HG03571 (cell line): ENCODE data around the gene RNF144B.
"Not testable (repeated sequence)": the region's sequence is repeated elsewhere in the genome, so short reads cannot be mapped to it uniquely, and the experiment has no call there.

Experiments used
- ATAC-seq: cut with Tn5 transposase; IDR thresholded peaks from one replicate; pipeline ENCODE4 v1.9.1; 2021; ENCODE audit not compliant: unreplicated experiment

RNF144B gene

DNA sequence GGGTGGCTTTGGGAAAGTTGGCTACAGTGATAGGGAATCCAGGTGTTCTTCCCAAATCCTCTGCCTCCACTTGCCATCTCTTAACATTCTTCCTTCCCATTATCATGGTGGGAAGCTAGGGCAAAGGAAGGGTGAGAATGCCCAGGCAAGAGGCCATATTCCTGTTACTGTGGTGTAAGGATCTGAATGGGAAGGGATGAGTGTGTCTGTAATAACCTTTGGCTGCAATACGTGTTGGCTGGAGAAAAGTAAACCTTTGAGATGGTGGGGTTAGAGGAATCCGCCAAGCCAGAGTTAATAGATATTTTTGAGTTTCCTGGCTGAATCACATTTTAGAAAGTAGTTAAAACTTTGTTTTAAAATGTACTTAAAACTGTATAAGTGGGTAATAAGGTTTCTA is 45.9 kb downstream of the RNF144B start:
- no peak for ATAC-seq

DNA sequence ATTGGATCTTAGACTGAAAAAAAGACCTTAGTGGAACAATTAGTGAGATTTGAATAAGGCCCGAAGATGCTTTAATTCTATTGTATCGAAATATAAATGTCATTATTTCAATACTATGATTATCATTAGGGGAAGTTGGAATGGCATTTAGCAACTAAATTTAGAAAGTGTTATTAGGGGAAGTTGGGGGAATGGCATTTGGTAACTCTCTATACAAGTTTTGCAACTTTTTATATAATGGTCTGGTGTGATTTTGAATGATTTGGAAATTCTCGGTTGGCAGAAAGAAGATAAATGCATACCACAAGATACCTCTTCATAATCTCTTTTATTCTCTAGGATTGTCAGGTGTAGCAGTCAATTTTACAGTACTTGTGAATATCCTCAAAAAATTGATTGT is 49.2 kb downstream of the RNF144B start:
- ATAC-seq, result no peak

DNA sequence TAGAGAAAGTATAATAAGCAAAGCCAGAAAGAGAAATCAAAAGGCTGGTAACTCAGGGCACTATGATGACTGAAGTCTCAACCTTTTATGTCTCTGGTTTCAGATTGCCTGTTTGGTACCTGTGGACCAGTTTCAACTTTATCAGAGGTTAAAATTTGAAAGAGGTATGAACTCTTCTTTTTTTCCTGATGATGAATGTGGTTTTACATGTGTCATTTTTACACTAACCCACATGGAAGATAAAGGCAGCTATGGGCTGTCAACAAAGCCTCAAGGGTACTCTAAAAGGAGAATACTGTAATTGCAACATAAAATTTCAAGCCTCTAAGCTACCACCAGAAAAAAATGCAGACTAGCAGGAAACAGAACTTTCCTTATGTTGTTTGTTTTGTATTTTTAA is 52.4 kb downstream of the RNF144B start:
- no peak for ATAC-seq

DNA sequence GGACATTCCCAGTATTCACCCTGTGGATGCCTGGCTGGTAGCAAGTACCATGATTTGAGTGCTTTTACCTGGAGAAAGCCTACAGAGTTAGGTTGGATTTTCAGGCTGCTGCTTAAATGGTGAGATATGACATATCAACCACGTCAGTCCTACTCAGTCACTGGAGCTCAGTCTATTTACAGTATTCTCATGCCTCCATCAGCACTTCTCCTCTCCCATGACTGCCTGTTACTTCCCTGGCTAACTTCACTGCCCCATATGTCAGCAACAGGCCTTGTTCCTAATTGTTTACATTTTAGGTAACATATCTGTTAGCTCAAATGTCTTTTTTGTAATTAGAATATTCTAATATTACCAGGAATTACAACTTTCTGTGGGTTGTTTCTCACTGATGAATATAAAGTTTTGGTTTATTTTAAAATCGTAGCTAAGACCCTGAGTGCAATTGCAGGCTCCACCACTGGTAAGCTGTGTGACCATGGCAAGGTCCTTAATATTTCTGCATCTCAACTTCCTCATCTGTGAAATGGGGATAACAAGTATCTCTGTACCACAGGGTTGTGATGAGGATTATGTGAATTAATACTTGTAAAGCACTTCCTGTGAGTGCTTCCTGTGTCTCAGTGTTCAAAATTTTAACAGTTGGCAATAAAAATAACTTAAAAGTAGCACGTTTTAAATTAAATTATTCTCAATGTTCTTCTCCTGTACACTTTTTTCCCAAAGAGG is 54.3 kb downstream of the RNF144B start:
- ATAC-seq, result no peak

DNA sequence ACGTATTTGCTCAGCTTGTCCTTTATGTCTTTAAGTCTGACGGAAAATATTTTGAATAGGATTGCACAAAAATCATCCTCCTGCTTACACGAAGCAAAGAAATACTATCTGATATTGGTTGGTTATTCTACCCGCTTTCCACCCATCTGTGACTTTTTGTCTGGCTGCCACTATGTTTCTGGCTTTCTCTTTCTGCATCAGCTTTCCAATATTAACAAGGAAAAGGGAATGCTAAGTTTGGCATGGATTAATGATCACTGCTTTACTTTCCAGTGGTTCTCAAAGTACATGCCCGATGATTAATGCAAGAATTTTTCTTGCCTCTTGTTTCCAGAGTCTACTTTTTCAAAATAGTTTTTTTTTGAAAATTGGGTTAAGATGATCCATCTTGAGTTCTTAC is 57.0 kb downstream of the RNF144B start:
- no peak for ATAC-seq

DNA sequence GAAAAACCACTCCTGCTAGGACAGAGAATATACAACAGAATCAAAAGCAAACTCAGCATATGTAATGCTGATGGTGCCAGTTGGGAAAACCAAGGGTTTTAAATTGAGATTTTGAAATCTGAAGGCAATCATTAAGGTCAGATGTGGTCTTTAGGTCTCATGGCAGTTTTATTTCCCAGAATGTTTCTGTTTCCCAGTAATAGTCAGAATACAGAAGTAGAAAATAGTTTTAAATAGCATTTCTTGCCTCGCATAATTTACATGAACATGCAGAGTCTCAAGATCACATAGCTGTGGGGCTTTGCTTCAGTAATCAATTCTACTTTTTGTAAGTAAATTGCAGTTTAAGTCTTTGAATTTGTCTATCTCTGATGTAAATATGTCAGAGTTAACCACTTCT is 58.1 kb downstream of the RNF144B start:
- ATAC-seq, result no peak

DNA sequence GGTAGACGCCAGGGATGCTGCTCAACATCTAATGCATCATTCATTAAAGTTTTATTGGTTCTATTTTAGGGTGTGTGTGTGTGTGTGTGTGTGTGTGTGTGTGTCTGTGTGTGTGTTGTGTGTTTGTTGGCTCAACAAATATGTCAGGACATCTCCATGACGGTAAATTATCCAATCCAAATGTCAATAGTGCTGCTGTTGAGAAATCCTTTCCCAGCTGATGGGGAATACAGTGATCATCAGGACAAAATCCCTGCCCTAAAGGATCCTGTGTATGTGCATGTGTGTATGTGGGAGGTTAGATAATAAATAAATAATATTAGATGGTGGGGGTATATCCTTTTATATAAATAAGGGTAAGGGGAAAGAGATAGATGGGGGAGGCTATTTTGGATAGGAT is 59.6 kb downstream of the RNF144B start:
- ATAC-seq, result no peak

DNA sequence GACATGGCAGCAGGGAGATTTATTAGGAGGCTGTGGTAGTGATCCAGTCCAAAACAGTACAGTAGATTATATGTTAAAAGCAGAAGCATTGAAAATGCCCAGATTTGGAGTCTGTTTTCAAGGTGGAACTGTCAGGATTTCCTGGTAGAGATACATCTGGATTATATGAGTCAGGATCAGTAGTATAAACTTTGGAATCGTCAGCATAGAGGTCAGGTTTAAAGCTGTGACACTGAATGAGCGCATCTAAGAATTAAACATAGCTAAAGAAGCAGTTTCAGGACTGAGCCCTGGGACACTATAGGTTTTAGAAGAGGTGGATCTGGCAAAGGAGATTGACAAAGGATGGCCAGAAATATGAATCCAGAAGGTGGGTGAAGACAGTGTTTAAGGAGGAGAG is 60.4 kb downstream of the RNF144B start:
- ATAC-seq, result no peak

DNA sequence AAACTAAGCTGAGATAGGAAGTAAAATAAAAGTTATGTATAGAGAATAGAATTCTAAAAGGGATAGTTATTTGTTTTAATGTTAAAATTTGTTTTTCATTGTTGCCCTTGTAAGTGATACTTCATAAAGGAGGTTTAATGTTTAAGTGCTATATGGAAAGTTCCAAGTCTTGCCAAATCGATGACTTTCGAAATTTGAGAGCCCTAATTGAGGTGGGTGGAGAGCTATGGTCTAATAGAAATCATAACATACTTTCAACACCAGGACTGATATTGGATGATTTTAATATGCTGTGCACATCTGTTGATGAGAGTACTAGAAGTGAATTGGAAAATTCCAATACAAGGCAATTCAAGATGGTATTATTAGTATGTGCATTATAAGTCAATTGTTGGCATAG is 64.6 kb downstream of the RNF144B start:
- no peak for ATAC-seq

DNA sequence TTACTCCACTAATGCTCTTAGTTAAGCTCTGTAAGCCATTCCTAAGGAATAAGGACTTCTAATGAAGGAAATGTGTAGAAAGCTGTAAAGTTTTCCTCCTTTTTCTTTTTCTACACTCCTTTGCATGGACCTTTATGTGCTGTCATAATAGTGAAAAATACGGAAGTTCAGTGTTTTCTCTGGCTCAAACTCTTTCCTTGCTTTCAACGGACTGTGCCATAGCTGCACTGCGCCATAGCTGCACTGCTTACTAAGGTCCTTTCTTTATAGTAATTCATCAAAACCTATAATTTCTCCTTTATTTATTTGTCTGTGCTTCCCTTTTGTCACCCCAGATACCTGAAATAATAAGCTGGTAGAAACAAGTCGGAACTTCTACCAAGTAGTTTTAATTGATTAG is 67.3 kb downstream of the RNF144B start:
- no peak for ATAC-seq

DNA sequence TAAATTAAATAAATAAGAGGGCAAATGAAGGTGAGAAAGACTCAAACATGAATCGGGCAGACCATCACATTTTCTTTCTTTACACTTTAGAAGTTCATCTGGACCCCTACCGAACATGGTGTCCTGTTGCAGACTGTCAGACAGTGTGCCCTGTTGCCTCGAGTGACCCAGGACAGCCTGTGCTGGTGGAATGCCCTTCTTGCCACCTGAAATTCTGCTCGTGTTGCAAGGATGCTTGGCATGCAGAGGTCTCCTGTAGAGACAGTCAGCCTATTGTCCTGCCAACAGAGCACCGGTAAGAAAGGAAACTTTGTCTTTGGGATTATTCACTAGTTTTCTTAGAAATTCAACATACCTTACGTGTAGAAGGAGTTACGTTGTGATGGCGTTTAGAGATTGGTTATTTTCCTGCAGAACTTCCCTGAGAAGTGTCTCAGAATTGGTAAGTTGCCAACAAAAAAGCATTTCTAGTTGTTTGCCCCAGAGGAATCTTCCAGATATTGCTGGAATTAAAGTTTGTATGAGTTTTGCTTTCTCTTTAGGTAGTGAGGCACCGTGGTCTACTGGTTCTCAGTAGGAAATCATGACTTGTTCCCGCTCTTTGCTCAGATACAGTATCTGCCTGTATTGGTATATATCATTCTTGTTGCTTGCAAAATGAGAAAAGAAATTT is 70.1 kb downstream of the RNF144B start:
- ATAC-seq, result no peak

DNA sequence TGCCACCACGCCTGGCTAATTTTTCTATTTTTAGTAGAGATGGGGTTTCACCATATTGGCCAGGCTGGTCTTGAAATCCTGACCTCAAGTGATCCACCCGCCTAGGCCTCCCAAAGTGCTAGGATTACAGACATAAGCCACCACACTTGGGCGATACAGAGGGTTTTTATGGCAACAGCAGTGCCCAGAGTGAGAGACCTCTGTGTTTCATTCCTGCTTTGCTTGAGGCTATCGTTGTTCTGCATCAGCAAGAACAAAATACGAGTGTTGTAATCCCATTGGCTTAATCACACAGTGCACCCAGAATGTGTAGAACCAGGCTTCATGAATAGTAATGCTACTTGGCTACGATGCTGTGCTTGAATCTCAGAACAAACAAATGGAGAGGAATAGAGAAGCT is 70.9 kb downstream of the RNF144B start:
- not testable (repeated sequence) for ATAC-seq

DNA sequence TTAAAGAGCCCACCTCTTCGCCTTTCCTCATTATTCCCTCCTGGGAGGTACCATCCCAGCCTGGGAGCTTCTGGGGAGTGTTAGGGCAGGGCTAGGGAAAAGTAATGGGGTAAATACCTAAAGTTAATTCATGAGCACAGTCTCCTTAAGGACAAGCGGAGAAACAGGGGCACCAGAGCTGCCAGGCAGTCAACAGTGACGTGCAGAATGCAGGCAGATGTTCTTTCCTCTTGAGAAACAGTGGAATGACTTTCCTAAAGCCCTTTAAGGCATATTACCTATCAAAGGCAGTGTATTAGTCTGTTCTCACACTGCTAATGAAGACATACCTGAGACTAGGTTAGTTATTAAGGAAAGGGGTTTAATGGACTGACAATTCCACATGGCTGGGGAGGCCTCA is 76.3 kb downstream of the RNF144B start:
- no peak for ATAC-seq

DNA sequence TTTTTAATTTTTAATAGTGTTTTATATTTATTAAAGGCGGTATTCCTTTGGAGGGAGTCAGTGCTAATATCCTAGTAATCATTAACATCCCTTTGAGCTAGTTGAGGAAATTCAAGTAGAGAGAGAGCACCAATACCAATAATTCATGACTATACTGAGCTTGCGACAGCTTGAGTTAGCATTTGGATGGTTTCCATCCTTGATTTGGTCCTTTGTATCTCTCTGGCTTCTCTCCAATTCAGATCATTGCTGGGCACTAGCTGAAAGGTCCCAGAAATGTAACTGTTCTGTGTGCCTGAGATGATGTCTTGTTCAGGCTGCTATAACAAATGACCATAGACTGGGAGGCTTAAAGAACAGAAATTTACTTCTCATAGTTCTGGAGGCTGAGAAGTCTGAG is 77.0 kb downstream of the RNF144B start:
- ATAC-seq, result no peak

DNA sequence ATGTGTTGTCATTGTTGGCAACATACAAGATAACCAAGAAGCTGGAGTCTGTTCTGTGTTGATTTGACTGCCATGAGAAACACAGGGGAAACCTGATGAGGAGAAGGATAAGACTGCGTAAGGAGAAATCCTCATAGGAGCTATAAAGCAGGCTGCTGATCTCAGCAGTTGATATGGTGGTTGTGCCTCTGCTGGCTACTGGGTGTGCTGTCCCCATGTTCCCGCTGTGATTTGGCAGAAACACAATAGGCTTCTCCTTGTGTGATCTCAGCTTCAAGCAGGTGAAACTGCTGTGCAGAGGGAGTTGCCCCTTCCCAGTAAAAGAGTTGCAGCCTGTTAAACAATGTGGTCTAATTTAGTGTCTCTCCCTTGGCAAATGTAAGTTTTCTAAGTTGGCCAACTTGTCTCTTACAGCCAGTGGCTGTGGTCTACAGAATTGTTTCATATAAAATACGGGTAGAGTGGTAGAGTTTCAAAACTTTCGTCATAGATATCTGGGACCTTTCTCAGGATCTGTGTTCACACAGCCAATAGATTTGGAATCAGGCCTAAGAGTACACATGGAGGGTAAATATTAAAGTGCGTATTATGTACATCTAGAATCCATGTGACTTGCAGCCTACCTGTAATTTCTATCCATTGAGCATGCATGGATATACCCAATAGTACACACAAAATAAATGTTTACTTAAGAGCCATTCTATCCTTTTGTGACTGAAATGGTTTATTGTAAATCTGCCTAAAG is 78.4 kb downstream of the RNF144B start:
- no peak for ATAC-seq

DNA sequence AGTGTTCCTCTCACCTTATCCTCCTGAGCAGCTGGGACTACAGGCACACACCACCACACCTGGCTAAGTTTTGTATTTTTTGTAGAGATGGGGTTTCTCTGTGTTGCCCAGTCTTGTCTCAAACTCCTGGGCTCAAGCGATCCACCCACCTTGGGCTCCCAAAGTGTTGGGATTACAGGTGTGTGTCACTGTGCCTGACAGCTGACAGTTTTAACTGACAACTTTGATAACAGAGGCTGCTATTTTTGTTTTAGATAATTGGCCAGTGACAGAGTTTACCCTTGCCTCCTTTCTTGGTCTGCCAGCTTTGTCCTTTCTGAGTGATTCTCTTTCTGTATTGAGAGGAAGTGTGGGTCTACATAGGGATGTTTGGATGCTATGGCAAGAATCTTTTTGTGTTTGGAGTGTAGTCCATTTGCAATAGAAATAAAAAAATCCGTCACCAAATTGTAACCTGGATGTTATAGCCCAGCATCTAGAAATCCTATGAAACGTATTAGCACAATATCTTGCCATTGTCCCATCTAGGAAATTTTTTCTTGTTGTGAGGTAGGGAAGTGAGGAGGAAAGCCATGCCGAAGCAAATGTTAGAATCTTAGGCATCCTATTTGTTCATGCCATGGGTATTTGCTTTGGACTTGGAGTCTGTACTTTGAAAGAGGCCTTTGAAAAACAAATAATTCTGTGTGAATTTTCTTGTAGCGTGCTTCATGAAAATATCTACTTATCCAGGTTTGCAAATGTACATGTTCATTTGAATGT is 80.8 kb downstream of the RNF144B start:
- no peak for ATAC-seq

DNA sequence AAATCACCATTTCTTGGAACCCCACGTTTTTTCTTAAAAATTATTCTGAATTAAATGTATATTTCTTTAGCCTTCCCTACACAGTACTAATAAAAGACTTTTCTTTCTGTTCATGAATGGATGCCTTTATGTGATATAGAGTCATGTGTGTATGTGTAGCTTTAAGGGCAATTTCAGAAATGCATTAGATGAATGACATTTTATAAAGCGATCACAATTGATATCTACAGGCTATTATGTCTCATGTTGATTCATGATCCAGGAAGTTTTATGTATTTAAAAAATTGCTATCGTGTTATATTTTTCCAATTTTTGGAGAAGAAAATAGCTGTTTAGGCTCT is 81.3 kb downstream of the RNF144B start:
- ATAC-seq, result no peak

DNA sequence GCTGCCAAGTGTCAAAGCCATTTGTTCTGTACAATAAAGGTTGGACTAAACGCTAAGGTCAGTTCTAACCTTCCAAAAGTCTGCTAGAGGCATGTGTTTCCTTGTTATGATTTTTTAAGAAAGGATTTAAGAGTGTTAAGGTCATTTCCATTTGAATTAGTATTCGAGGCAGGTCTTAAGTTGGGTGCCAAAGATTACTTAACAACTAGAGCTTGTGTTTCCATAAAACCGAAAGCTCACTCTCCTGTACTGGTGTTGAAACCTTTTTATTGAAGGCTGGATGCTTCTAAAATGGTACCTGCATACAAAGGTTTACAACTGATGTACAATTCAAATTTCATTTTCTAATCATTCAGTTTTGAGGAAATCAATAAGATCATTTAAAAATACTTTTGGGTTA is 82.4 kb downstream of the RNF144B start:
- no peak for ATAC-seq

DNA sequence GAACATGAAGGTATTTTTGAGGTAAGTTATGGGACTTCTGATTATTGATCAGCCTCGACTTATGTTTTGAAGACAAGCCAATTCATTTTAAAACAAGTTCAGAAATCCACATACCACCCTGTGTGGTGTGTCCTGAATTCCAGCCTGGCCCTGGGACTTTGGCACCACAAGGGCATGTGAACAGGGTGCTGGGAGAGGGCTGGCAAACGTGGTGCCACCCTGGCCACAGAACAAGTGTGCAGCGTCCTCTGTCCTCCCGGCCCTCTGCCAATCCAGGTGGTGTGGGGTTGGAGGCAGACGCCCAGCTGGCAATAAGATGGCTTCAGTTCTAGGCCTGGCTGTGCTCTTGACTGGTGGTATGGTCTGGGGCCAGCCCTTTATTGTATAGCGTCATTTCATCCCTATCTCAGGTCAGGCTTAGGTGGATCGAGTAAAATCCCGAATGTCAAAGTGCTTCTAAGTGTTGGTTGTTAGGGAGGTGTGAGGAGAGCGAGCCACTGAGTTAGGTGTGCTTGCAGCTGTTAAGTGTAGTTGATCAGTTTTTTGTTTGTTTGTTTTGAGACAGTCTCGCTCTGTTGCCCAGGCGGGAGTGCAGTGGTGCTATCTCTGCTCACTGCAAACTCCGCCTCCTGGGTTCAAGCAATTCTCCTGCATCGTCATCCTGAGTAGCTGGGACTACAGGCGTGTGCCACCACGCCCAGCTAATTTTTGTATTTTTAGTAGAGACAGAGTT is 84.2 kb downstream of the RNF144B start:
- ATAC-seq, result no peak

DNA sequence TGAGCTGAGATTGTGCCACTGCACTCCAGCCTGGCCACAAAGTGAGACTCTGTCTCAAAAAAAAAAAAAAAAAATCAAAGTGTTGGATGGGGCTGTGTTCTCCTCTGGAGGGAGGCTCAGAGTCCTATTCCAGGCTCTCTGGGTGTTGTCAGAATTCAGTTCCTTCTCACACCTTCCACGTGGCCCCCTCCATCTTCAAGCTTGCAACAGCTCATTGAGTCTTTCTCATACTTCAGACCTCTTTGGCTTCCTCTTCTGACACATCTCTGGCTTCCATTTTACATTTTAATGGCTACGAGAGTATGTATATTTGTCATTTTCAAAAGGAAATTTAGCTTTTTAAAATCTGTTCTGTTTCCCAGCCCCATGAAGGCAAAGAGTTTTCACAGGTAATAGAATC is 85.8 kb downstream of the RNF144B start:
- ATAC-seq, result no peak

DNA sequence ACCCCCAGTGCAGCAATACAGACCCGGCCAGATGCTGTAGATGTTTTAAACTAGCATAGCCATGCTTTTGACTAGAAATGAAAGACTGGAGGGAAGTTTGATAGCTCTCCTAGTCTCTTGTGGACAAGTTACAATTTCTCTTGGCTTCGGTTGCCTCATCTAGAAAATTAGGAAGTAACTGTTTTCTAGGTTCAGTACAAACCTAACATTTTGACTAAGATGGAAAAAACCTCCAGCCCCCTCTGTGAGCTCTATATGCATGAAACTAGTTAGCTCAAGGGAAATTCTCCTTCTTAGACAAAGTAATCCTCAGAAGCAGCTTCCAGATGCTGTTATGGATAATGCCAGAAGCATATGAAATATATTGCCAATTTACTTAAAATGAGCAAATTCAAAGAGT is 86.6 kb downstream of the RNF144B start:
- no peak for ATAC-seq
